HG03045 (cell line): ENCODE measurements around the gene ADAM12.

Source experiments
- ATAC-seq: cut with Tn5 transposase; IDR thresholded peaks from one replicate; pipeline ENCODE4 v1.9.1; 2021; ENCODE audit warnings: mild to moderate bottlenecking, moderate library complexity; ENCODE audit not compliant: unreplicated experiment

ADAM12 gene

GRCh38 chr10:126242397-126243260 is 145.6 kb downstream of the ADAM12 start:
- ATAC-seq = no peak

- no peak for ATAC-seq
Observed at GRCh38 chr10:126240483-126240882, 147.8 kb downstream of the ADAM12 start.

GRCh38 chr10:126239844-126240243 is 148.4 kb downstream of the ADAM12 start:
- no peak for ATAC-seq

GRCh38 chr10:126235979-126236851 is 152.1 kb downstream of the ADAM12 start:
- ATAC-seq = no peak

DNA sequence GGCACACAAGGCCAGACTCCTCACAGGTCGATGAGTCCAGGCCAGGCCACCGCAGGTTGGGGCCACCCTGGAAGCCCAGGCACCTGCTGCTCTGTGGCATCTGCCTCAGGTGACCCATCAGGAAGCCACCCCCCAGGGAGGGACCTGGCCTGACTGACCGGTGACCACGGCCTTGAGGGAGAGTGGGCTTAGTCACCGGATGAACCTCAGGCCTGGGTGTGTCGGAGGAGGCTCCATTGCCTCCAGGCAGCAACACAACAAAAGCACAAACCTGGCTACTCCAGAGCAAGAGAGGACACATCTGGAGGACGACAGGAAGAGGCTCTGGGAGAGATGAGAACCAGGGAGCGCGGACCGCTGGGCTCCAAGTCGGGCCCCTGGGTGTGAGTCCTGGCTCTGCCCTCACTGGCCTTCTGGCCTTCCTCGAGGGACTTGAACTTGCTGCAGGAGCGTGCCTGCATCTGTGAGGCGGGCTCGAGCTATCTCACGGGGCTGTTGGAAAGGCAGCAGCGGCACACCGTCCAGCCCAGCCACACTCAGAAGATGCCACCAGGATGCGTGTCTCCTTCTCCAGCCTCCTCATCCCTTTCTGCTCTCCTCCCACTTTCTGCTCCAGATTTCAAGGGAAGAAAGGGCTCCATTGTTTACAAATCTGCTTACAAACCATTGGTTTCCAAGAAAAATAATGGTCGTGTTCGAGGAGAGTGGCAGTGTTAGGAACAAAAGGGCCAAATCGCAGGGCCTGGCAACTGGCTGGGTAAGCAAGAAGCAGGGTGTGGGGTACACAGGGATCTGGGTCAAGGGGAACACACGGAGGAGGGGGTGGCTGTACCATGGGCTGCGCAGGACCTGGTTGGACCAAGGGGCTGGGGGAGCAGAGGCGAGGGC is 152.9 kb downstream of the ADAM12 start:
- no peak for ATAC-seq

- no peak for ATAC-seq
Observed at GRCh38 chr10:126234630-126235029, 153.6 kb downstream of the ADAM12 start.

- no peak for ATAC-seq
Observed at GRCh38 chr10:126233182-126234148, 154.8 kb downstream of the ADAM12 start.

DNA sequence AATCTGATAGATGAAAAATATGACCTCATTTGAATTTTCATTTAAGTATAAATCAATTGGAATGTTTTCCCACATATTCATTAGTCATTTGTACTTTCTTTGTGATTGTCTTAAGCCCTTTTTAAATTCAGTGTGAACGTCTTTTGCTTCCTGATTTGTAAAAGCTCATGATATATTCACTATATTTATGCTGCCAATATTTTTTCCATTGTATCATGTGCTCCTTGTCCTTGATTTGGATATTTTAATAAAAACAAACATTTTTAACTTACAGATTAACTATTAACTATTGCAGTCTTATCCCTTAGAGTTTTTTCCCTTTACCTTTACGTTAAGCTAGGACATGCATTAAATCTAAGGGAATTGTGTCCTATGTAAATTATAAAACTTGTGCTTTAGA is 157.7 kb downstream of the ADAM12 start:
- no peak for ATAC-seq

DNA sequence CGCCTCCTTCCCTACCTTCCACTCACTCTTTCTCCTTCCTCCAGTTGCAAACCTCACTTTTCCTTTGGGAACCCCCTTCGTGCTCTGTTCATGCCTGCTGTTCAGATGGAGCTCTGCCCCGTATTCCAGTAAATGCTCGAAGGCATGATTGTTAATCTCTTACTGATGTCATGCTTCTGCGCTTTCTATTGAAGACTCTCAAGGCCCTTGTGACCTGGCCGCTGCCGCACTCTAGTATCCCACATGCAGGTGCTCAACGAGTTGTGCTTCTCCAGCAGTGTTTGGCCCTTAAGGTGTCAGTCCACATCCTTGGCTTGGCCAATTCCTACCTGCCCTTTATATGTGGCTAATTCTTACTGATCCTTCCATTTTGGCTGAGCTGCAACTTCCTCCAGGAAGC is 158.6 kb downstream of the ADAM12 start:
- no peak for ATAC-seq

DNA sequence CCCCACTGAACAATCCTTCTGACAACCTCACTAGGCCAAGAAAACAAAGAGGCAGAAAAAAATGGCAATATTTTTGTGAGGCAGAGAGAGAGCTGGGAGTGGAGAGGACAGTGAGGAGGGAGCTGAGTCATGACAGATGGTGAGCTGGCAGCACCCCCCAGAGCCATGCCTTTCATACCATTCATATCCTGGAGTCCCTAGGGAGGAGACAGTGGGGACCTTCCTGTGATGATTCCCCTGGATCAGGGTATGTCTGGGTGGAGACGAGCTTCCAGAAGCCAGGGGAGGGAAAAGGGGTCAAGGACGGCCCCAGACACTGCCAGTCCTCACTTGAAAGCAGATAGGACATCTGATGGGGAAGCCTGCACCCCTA is 160.5 kb downstream of the ADAM12 start:
- no peak for ATAC-seq

DNA sequence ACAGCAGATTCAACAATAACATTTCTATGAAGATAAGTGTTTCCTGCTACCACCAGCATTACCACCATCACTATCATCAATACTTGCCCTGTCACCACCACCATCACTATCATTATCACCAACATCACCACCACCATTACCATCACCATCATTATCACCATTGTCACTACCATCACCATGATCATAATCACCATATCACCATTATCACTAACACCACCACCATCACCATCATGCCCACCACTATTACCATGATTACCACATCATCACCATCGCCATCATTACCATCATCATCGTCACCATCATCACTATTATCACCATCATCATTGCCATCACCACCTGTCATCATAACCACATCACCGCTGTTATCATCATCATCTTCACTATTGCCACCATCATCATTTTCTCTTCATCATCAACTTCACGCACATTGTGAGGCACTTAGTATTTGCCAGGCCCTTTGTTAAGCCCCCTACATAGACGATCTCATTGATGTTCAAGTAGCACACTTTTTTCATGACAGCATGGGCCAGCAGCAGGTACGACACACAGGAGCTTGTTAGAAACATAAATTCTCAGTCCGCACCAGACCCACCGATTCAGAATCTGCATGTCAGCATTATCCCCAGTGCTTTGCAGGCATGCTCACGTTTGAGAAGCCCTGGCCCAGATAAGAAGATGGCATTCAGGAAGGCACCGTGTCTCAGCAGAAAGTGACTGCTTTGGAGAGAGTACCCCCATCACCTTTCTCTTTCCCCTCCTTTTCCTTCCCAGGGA is 161.1 kb downstream of the ADAM12 start:
- no peak for ATAC-seq

GRCh38 chr10:126226205-126226604 is 162.1 kb downstream of the ADAM12 start:
- no peak for ATAC-seq

DNA sequence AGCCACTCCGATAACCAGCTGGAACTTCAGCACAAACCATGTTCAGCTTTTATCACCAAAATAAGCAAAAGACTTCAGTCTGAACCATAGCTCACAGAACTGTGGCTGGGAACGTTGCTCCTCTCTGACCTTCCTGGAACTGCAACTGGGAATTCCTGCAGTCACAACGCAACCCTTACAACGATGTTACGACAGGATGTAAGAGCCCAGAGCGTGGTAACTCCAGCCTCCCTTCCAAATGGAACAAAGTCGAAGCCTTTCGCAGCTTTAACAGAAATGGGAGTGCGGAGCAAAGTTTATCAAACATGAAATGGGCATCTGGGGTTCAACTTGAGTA is 162.6 kb downstream of the ADAM12 start:
- ATAC-seq = no peak

DNA sequence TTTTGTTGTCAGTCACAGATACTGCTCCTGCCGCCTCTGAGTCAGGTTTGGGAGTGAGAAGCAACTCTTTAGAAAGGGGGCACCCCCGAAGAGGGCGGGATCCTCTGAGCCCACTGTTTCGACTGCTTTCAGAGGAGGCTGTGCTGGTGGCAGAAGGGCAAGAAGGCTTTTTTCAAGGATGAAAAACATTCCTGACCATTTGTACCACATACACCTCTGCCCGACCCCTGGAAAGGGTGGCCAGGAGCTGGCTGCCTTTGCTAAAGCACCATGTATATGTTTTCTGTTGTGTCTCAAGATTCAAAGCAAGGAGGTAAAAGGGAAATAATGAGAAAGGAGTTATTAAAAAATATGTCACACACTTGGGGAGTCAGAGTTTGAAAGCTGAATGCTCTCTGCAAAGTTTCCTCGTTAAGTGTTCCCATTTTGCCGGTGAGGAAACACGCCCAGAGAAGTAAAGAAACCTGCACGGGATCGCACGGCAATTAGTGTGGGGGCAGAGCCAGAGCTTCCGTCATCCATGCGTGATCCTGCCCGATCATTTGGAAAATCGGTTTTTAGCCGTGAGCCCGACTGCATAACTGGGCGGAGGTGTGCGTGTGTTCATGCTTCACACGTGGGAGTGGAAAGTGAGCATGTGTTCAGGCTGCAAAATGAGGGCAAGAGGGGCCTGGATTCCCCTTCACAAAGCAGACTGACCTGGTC is 163.2 kb downstream of the ADAM12 start:
- no peak for ATAC-seq

DNA sequence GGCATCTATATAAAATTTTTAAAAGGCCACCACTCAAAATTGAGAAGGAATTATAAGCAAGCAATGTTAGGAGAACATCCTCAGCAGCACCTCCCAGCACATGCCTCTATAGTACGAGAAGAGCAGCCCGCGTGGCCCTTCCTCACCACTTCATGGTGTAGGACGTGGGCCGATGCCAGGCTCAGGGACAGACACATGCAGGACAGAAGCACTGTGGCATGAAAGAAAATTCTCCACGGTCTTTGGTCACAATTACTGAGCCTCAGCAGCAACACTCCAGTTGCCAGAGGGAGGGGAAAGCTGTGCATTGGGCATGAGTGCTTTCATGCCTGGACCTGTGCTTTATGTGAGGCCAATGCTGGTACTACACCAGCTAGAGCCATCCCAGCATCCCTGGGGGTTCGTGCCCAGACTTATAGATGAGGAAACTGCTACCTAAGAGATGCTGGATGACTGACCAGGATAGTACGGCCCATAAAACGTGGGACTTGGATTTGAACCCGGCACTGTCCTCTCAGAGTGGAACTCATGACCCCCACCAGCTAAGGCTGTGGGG is 164.7 kb downstream of the ADAM12 start:
- no peak for ATAC-seq

GRCh38 chr10:126222736-126223511 is 165.4 kb downstream of the ADAM12 start:
- ATAC-seq = no peak

DNA sequence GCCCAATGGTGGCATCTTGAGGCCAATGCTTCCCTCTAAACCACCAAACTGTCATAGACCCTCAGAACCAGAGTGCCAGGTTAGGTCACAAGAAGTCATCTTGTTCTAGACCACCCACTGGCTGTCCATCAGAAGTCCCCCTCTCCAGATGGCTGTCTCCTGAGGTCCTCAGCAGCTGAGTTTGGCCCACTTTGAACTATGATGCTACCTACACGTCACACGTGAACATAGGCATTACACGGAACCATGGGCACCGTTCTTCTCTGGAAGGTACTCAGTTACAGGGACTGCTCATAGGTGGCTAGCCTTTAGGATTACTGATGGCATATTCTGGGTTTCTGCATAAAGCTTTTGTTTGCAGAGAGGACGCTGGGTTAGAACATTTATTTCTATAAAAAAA is 166.4 kb downstream of the ADAM12 start:
- no peak for ATAC-seq
